Islet precursor cell (in vitro differentiated cells): ENCODE results near the gene TEX51.

Experiments
- DNase-seq: peaks from one replicate; pipeline ENCODE4 v3.0.0-alpha.2; 2018

The TEX51 gene

DNA sequence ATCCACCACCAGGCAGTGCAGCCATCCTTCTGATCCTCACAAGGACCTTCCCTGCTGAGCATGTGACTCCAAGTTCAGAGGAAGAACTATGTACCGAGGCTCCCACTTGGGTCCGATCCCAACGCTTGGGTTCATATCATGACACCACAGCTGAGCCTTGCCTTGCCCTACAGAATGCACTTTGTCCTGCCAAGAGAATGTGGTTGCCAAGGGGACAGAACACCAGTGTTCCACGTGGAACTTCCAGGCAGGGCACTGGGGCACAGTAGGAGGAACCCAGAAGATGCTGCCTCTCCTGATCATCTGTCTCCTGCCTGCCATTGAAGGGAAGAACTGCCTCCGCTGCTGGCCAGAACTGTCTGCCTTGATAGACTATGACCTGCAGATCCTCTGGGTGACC, at the start of gene TEX51:
TSS of gene TEX51 (plus strand) at position 255 of the 400 bp plus-strand sequence. CDS start at position 284, 29 bp downstream.
- peak; percentile 21 for DNase-seq

DNA sequence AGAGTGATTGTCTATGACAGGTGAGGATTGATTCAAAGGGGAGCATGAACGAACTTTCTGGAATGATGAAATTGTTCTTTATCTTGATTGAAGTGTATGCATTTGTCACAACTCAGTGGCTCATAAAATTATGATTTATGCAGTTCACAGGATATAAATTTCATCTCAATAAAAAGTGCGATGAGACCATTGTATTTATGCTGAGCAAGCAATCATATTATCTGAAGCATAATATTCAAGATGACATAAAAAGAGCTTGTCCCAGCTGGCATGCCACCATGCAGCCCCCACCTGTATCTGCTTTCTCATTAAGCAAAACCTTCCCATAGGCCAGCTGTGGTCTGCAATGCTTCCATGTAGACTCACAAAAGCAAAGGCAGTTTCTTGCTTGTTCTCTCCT, 49.6 kb upstream of the TEX51 start:
- no peak for DNase-seq

DNA sequence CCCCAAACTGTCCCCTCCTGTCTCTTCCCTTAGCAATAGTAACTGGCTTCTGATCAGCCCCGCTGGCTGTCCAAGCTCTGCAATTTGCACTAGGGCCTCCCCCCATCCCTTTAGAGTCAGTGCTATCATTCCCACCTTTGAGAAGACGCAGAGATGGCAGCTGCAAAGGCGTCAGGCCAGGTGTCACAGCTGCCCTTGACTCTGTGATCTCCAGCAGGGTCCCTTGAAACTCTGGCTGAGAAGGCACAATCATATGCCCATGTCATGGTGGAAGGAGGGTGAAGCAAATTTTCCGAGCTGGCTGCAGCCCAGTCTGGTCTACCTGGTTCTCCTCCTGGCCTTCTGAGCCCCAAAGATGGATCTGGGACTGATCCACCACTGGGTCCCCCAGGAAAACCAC, 49.2 kb upstream of the TEX51 start:
- peak; percentile 34 for DNase-seq

DNA sequence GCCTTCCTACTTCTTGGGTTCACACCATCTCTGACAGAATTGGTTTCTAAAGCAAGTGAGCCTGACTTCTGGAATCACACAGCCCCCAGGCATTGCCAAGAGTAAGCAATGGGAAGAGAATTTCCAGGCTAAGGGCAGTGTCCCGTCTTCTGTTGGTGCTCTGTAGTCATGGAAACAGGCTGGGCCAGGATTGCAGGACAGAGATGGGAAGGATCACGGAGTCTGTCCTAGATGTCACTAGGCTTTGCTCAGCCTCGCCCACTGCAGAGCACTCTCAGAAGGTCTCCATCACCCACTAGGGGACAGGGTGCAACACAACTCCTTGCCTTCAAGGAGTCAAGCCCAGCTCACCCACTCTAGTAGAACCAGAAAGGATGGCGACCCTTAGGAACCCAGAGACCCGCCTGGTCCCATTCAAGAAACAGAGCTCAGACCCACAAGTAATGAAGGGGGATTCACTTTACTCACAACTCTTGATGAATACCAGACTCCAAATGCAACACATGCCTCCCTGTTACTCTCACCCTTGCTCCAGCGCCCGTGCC, 48.6 kb upstream of the TEX51 start:
- DNase-seq, result no peak

GRCh38 chr2:126850940-126851339, 47.8 kb upstream of the TEX51 start:
- no peak for DNase-seq

- no peak for DNase-seq
These were observed 46.9 kb upstream of the TEX51 start for GRCh38 chr2:126851756-126852155.

DNA sequence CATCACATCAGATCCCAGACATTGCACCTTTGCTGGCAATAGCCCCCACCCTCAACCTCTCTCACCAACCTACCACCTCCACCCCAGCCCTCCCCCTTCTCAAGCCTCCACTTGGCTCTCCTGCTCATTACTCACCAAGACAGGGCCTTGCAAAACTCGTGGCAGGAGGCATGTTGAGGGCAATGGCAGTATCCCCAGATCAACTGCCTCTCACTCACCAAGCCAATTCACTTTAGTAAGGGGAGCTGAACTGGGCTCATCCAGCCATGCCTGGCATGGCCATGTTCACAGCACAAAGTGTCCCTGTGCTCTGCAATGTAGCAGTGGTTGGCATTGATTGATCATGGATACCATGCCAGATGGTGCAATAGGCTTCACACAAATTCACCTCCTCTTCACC, 46.3 kb upstream of the TEX51 start:
- no peak for DNase-seq

- DNase-seq, result peak; percentile 18
These were observed 43.1 kb upstream of the TEX51 start for GRCh38 chr2:126855606-126856005.

- peak; percentile 22 for DNase-seq
These were observed 42.3 kb upstream of the TEX51 start for GRCh38 chr2:126856403-126856802.

DNA sequence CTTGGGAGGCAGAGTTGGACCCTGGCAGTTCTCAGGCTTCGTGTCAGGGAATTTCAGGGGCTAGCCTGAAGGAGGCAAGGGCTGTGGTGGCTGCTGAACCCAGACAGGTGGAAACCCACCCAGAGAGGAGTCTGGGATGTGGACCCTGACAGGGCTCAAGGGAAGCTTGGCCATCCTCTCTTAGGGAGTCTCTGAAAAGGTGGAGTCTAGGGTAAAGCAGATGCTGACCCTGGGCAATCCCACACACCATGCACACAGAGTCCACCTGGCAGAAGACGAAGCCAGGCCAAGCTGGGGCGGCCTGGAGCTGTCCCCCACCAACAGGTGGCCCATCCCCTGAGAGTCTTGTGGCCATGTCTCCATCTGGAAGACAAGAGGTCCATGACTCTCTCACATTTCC, 41.2 kb upstream of the TEX51 start:
- DNase-seq, result peak; percentile 37

DNA sequence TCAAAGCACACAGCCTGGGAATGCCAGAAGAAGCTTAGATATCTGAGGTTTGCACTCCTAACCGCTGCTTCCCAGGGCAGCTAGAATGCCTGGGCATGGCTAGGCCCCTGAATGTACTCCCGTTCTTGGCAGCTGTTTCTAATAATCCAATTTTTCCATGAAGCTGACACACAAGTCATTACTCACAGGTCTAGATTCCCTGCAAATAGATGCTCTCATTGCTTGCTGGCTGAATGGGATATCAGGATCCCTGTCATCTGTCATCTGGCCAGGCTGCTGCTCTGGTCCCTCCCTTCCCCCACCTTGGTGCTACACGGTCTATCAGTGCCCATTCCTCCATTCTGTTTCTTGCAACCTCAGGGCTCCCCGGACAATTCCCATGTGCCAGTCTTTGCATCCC, 40.7 kb upstream of the TEX51 start:
- DNase-seq, result peak; percentile 32

DNA sequence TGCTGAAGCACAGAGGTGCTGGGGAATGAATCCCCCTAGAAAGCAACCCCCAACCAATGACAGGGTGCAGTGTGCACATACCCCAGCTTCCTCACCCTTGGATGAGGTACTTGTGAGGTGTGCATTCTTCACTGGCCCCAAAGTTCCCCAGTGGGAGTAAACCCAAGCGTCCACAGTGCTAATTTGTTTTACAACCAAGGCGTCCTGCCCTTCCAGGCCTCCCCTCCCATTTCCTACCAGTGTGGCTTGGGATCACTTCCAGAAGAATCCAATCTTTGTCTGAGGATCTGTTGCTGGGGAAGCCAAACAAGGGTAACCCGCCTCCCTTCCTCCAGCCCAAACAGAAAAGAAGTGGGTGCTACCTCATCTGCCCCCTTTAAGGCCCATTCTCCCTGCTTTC, 40.3 kb upstream of the TEX51 start:
- DNase-seq, result peak; percentile 28

DNA sequence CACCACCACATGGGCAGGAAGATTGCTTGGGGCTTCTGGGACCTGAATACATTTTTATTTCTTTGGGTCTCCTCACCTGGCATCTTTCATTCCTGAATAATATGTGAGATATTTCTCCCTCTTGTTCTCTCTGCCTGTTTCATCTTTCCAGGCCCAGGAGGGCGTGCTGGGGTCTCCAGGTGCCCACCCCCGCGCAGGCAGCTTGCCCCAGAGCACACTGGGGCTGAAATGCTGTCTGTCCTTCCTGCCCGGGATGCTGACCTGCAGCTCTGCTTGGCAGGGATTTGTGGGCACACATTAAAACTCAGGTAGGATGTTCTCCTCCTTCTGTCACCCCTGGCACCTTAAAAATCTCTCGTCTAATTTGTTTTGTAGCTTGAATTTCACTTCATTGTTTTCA, 39.7 kb upstream of the TEX51 start:
- no peak for DNase-seq

DNA sequence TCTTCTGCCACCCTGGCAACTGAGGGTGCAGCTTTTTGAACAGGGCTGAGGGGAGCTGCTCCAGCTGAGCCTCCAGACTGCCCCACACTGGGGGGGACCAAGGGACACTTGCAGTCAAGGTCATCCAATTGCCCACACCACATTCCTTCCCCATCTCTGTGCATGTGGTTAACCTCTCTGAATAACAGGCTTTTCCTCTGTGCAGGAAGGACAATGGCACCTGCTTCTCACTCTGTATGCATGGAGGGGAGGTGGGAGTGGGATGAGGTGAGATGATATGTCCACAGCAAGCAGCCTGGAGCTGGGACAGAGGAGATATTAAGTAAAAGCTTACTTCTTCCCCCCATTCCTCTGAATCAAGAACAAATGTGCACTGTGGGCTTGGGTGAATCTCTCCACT, 39.1 kb upstream of the TEX51 start:
- peak; percentile 10 for DNase-seq

DNA sequence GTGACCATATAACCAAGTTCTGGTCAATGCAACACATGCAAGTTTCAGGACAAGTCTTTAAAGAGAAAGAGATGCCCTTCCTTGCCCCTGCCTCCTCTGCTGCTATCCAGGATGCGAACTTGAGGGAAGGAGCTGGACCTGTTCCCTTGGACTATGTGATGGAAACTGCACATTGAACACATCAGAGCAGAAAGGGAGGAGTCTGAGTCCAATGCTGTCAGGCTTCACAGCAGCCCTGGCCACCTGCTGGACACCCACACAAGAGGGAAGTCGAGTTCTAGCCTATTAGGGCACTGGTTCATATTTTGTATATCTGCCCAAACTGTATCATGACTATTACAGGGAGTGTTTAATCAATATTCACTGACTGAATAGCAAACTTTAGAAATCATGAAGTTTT, 38.3 kb upstream of the TEX51 start:
- DNase-seq, result peak; percentile 36

DNA sequence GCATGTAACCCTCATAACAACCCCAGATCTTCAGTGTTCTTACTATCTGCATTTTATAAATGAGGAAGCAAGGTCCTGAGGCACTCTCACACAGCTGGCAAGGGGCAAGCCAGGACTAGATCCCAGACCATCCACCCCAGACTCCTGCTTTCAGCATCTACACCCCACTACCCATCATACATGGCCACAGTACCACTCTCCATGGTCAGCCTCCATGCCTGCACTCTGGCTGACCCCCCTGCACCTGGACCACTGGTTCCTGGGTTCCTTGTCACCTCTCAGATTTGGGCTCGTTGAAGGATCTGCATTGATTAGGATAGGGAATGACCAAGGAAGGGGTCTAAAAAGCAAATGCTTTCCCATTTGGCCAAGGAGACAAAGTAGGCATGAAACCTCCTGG, 36.0 kb upstream of the TEX51 start:
- peak; percentile 27 for DNase-seq

DNA sequence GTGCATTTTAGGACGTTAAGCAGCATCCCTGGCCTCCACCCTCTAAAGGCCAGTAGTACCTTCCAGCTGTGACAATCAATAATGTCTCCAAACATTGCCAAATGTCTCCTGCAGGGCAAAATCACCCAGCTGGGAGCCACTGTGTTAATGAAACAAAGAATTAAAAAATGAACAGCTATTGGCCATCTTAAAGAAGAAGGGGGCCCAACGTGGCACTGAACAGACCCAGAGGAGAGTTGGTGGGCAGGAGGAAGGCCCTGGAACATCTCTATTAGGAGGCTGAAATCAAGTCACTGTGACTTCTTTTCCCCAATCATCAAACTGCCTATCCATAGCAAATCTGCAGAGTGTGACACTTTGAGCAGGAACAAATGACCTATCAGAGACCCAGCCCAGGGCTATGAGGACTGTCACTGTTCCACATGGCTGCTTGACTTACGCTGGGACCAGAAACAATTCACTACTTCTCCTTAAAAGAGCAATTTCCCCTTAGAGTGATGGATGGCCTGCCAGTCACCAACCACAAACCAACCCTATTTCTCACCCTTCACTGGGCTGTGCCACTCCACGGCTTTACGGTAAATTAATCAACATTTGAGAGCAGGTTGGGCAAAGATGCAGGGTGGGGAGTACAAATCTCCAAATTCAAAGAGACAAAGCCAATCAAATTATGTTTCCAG, 35.2 kb upstream of the TEX51 start:
- DNase-seq, result peak; percentile 18

DNA sequence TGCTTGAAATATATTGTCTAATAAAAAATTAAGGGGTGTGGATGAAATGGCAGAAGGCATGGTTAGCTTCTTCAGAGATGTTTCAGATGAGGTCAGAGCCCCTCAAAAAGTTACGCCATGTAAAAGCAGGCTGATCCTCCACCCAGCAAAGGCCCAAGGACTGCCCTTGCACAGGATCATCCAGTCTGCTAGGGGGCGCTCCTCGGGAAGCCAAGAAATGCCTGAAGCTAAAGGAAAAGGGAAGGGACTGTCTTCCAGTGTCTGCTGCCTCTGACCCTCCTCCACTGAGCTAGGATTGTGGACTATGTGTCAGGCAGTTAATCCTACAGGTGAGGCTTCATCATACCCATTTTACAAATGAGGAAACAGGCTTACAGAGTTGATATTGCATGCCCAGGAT, 33.8 kb upstream of the TEX51 start:
- peak; percentile 22 for DNase-seq

DNA sequence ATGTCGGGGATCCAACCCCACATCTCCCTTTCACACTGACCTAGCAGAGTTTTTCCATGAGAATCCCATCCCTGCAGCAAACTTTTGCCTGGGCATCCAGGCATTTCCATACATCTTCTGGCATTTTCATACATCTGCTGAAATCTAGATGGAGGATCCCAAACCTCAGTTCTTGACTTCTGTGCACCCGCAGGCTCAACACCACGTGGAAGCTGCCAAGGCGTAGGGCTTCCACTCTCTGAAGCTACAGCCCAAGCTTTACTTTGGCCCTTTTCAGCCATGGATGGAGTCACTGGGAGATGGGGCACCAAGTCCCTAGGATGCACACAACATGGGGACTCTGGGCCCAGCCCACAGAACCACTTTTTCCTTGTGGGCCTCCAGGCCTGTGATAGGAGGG, 32.2 kb upstream of the TEX51 start:
- DNase-seq, result peak; percentile 28

DNA sequence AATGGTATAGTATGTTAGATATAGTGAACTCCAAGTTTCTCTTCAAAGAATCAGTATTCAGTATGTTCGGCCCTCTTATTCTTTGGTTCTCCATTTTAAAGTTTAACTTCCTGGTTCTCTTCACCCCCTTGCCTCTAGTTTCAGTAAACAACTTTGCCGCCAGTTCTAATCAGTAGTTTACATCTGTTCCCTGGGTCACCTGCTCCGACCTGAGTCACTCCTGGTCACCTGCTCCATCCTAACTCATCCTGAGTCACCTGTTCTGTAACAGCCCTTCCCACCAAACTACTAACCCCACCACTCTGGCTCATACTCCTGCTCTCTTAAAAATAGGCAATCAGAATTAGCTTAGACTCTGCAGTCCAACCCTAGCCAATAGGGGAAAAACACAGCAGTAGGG, 23.7 kb upstream of the TEX51 start:
- DNase-seq, result peak; percentile 67

GRCh38 chr2:126876631-126877030, 22.1 kb upstream of the TEX51 start:
- peak; percentile 87 for DNase-seq

GRCh38 chr2:126877041-126877440, 21.6 kb upstream of the TEX51 start:
- no peak for DNase-seq

GRCh38 chr2:126877861-126878565, 20.7 kb upstream of the TEX51 start:
- DNase-seq, result peak; percentile 37

DNA sequence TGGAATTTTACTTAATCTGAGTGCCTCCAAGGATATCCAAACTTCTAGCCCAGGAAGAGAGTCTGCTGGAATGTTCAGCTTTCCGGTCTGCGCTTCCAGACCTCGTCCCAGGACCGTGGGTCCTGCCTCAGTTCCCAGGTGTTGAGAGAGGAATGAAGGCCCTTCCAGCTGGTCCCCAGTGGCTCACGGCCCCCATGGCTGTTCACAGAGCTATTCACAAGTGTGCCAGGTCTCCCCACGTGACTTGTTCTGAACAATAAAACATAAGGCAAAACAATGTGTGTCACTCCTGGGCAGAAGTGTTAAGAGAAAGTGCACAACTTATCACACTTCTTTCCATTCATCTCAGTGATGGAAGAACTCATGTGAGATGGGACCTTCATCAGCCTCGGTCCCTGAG, 20.1 kb upstream of the TEX51 start:
- no peak for DNase-seq
